ENCODE measurements around the gene OR10H5.
"Not testable (repeated sequence)": the region's sequence is repeated elsewhere in the genome, so short reads cannot be mapped to it uniquely, and the experiment has no call there.

The OR10H5 gene, protein sequence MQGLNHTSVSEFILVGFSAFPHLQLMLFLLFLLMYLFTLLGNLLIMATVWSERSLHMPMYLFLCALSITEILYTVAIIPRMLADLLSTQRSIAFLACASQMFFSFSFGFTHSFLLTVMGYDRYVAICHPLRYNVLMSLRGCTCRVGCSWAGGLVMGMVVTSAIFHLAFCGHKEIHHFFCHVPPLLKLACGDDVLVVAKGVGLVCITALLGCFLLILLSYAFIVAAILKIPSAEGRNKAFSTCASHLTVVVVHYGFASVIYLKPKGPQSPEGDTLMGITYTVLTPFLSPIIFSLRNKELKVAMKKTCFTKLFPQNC

DNA sequence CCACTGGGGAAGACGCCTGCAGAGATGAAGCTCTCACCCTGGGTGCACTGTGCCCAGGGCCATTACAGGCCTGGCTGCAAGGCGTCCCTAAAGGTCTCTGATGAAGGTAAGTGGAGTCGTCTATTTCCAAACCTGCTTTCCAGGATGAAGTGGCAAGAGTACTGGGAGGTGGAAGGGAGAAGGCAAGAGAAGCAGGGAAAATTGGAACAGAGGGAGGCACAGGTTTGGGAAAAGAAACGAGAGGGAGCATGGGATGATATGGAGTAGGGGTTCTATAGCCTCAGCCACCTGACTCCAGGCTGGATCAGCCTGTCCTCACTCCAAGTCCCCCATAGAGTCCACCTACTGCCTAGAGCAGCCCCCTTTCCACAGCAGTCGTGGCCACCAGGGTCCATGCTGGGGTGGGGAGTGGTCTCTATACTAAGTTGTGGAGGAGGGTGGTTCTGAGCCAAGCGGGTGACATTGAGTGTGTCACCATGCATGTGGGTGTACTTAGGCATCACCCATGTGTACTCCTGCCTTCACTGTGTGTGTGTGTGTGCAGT lies at the start of gene OR10H5:
Gene OR10H5 (plus strand): TSS at position 51 of the 545 bp plus-strand sequence. CDS start 6,388 bp downstream, outside the sequence.
- no peak for DNase-seq

DNA sequence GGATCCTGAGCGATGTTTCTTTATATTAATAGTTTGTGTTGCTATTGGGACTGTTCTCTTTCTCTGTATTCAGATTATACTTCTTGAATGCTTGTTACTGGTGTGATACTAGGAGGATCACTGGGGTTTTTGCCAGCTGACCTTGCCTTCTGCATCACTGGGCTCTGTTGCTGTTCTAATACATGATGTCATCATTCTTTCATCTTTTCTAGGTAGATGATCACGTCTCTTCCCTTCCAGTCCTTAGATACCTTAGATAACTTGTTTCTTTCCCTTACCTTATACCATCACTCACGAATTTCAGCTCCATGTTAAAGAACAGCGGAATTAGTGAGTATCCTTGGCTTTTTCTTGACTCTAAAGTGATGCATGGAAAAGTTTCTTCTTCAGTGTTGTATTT lies 49.7 kb upstream of the OR10H5 start, which contains the start of gene OR10H3:
Gene OR10H3 (plus strand): TSS at position 264 of the 400 bp plus-strand sequence. CDS start 3,408 bp downstream, outside the sequence.
- DNase-seq: no peak

DNA sequence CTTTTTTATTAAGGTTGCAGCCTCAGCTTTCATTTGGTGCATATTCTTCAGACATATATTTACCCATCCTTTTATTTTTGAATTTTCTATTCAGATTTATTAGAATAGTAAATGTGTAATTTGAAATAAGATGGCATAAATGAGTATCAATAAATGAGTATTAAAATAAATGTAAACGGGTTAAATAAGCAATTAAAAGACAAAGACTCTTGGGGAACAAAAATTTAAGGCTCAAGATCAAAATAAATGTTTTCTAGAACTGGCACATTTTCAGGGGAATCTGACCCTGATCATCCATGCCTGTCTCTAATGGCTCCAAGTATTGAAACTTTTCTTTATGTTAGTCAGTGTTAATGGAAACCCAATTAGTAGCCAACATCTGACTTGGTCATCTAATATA lies 46.7 kb upstream of the OR10H5 start:
- no peak for DNase-seq

DNA sequence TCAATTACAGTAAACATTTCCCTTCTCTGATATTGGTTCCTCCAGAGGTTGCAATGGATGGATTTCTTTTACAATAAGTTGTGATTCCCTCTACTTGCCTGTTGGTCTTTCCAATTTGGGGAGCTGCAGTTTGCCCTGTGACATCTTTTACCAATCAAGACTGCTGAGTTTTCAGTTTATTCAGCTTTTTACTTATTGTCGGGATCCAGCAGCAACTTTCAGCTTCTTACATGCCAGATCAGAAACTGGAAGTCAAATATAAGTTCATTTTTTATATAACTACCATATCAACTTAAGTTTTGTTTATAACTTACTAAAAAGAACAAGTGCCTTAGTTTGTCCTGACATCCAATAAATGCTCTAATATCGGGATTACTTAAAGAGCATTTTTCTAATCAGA lies 39.2 kb upstream of the OR10H5 start:
- DNase-seq: no peak

DNA sequence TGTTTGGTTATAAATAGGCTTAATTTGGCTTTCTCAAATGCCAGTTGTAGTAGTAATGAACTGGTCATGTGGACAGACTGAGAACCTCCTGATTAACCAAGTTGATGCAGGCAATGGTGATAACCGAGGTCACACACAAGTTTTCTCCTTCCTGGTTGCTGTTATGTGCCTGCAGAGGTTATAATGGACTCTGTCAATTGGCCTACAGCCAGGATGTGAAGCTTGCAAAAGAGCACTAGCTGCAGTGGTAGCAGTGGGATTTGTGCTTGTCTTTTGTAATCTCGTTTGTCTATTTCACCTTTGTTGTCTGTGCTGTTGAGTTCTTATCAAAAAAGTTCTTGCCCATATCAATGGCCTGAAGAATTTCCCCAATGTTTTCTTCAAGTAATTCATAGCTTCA lies 29.1 kb upstream of the OR10H5 start:
- no peak for DNase-seq

DNA sequence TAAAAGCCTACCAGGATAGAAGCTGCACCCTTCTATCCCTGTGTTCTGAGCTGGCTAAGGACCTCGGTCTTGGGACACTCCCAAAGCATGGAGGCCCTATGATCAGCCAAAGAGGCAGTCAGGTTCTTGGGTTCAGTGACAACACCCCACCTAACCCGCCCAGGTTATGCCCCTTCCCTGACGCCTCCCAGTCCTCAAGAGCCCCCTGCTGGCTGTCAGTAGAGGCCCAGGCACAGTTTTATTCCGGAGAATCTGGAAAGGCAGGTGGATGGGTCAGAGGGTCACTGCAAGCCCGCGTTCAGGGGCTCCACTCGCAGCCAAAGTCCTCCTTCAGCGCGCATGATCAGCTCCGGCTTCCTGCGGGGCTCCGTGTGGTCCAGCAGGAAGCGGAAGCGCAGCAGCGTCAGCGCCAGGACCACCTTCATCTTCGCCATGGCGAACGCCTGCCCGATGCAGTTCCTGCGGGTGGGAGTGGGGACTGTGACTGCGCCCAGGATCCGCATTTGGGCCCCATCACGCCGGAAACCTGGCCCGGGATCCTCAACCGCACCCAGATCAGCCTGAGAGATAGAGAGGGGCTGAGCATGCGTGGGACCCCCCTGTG lies 27.4 kb upstream of the OR10H5 start:
- no peak for DNase-seq

DNA sequence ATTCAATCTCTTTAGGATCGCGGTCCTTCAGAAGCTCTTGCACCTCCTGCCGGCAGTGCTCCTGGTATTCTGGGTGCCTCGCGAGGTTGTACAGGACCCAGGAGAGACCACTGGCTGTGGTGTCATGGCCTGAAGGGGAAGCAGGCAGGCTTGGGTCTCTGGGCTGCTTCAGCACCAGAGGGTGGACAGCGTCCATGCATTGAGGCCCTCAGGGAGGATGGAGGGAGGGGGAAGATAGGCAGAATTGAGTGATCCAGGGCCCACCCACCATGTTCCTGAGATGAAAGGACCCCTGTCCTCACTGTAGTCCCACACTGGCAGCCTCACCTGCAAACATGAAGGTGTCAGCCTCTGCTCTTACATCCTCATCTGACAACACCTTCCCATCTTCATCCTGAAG lies 17.9 kb upstream of the OR10H5 start:
- DNase-seq: no peak

DNA sequence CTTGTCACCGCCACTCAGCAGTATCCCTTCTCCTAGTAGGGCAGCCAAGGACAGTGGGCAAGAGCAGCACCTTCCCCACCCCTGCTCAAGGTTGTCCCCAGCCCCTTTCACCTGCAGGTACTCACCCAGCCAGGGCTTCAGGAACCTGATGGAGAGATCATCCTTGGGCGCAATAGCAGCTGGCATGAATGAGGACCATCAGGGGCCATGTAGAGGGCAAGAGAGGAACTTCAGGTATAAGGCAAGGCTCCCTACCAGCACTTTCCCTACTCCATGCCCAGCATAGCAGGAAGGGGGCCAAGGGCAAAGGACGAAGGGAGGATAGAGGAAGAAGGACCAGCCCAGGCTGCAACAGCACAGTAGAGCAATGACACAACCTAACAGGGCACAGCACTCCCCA lies 13.3 kb upstream of the OR10H5 start:
- DNase-seq: not testable (repeated sequence)

DNA sequence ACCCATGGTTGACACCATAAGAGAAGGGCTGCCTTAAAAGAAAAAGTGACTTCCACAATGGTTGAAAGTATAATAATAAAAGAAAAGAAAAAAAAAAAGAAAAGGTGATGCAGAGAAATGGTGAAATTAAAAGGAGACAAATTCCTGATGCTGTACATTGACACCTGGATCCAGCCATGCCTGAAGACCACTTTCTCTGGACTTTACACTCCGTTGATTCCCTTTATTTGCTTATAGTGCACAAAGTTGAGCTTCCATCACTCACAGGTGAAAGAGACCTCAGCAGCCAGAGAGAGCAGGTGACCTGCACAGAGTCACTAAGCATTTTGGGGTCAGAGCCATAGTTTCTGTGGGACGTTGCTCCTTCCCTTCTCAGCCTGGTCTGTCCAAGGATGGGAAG lies 12.2 kb upstream of the OR10H5 start:
- no peak for DNase-seq

DNA sequence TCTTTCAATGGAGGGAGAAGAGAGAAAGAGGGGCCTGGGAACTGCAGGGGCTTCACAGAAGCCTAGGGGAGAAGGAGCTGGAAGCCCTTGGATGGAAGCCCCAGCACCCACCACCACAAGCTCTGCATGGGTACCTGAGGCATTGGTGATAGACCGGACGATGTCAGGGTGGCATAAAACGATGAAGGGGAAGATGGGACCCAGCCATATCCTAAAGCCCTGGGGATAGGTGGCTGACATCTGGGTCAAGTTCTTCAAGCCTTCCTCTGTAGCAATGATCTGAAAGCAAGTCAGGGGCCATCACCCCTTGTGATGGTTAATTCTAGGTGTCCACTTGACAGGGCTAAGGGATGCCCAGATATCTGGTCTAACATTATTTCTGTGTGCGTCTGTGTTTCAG lies 11.2 kb upstream of the OR10H5 start:
- DNase-seq: no peak

DNA sequence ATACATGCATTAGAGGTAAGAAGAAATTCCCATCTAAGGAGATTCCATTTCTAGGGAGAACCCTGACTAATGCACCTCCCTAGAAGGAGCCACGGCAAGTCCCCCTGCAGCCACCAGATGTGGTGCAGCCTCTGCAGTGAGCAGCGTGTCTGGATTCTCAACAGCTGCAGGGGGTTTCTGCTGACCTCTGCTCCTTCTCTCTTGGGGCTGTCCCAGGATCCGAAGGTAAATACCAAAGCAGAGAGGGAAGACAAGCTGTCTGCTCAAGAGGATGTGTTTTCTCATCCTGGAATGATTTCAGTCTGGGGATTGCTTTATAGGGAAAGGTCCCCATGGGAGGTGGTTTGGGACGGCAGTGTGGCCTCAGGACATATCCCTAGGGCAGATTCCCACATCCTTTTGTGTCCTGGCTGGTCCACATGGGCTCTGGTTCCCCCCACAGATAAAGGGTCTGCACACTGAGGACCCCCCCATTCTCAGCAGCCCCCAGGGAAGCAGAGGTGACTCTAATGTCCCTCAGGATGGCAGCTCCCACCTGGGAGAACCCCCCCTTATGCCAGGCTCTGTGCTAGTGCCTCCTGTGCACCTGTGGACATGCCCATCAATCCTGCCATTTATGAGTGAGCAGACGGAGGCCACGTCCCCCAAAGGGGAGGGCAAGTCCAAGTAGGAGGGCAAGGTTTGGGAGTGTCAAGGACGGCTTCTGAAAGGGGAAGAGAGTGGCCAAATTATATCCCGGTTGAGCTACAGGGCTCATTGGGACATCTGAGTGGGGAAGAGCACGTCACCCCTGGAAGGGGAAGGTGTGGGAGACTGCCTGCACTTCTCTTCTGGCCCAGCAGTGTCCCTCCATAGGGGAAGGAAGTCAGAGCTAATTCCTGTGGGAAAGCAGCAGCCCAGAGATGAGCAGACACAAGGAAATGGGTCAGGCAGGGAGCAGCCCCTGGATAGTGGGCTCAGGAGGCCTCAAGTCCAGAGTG lies 10.2 kb upstream of the OR10H5 start:
- DNase-seq: no peak

DNA sequence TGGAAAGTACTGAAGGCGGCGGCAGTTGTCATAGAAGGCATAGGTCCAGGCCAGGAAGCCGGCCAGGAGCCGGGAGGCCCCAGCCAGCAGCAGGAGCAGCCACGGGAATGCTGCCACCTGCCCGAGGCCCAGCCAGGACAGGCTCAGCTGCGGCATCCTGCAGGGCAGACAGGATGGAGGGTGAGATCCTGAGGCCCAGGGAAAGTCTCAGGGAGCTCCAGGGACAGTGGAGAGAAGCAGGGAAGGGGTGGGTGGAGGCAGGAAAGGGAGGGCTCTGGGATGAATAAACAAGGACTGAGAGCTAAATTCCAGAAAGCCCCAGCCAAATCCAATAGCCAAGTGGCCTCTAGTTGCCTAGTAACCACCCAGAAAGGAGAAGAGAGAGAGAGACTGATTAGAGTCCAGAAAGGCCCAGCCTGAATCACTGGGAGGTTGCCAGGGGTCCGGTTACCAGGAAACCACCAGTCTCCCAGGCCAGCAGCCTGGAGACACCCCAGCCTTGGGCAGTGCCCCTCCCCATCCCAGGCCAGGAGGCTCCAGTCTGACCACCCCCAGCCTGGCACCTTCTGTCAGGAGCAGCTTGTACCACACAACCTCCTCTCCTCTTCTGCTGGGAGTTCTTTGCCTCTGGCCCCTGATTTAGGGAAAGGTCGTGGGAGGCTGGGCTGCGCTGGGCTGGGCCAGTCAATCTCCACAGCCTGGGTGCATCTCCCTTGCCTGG lies 7.5 kb upstream of the OR10H5 start:
- no peak for DNase-seq

DNA sequence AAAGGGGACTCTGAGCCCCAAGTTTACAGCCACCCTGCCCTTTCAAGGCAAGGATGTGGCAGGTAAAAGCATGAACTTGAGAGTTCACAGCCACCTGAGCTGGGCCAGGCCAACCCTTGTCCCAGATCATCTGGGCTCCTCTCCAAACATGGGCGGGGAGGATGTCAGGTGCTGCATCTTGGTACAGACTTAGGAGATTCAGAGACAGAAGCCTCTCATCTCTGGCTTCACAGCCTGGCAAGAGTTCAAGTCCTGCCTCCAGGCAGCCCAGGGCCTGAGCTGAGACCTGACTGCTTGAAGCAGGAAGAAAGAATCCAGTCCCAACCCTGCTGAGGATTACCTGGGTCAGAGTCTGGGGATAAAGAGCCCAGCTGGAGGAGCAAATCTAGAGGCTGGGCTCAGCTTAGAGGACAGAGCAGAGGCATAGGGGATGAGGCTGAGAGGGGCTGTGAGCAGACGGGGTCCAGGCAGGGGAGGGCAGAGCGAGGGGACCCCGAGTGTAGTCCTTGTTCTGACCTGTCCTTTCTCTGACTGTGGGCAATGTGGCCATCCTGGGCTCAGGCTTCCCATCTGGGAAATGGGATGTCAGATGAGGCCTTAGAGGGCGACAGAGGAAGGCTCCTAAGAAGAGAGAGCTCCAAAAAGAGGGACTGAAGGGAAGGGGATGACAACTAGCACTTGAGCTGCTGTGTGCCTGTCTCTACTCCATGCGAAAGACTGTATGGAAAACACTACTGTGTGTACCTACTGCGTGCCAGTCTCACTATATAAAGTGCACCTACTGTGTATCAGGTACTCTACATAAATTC lies 6.6 kb upstream of the OR10H5 start:
- no peak for DNase-seq

DNA sequence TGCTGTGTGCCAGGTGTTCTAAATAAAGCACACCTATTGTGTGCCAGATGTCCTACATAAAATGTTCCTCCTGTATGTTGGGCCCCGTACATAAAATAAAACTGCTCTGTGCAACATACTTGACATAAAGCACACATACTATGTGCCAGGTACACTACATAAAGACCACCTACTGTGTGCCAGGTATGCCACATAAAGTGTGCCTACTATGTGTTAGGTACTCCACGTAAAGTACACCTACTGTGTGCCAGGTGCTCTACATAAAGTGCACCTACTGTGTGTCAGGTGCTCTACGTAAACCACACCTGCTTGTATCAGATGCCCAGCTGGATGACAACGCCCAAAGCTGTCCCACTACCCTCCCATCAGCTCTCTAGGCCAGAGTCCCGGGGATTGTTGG lies 5.8 kb upstream of the OR10H5 start:
- DNase-seq: no peak

DNA sequence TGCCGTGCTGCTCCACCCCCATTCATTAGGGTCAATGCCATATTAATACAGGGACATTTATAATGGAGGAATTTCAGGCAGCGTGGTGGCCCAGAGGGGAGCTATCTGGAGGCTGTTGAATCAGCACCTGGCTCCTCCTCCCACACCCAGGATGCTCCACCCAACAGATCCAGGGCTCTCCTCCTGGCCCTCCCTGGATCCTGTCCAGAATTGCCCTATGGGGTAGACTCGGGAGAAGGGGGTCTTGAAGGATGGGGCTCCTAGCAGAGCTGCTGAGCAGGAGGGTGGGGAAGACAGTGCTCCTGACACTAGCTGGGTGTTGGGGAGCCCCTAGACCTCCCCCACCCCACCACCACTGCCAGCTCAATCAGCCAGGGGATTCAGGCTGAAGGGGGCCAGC lies 5.2 kb upstream of the OR10H5 start:
- no peak for DNase-seq

DNA sequence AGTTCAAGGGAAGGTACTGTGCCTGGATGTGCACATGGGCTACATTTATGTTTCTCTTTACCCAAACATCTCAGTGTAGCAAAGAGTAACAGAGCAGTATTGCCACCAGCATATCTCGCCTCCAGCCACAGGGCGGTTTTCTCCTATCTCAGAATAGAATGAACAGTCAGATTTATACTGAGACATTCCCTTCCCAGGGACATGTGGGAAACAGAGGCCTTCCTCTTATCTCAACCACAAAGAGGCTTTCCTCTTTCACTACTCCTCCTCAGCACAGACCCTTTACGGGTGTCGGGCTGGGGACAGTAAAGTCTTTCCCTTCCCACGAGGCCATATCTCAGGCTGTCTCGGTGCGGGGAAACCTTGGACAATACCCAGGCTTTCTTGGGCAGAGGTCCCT lies 4.6 kb upstream of the OR10H5 start:
- not testable (repeated sequence) for DNase-seq

DNA sequence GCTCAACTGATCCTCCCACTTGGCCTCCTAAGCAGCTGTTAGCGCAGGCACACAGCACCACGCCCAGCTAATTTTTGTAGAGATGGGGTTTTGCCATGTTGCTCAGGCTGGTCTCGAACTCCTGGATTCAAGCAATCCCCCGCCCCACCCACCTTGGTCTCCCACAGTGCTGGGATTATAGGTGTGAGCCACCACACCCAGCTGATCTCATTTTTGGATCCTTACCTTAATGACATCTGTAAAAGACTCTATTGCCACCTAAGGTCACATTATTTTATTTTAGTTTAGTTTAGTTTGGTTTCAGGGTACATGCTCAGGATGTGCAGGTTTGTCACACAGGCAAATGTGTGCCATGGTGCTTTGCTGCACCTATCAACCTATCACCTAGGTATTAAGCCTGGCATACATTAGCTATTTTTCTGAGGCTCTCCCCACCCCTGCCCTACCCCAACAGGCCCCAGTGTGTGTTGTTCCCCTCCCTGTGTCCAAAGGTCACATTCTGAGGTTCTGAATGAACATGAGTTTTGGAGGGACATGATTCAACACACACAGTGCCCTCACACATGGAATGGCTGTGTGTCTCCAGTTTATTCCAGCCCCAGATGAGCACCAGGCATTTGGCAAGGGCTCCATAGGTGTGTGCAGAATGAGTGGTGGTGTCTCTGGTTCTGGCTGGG lies 1.3 kb downstream of the OR10H5 start:
- DNase-seq: no peak

DNA sequence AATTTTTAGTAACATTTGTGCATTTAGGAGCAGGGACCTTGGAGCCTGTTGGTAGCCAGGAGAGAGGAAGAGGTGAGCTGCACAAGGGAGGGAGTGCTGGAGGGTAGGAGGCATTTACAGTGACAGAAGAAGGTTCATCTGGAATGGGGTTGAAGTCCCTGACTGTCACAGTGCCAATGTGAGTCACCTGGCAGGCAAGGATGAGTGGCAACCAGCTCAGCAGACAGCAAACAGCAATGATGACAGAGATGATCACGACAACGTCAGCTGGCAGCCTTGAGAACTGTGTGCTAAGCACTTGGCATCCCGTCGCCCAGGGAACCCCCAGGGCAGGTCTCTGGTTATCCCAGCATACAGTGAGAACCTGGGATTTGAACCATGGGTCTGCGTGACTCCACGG lies 2.6 kb downstream of the OR10H5 start:
- DNase-seq: no peak

DNA sequence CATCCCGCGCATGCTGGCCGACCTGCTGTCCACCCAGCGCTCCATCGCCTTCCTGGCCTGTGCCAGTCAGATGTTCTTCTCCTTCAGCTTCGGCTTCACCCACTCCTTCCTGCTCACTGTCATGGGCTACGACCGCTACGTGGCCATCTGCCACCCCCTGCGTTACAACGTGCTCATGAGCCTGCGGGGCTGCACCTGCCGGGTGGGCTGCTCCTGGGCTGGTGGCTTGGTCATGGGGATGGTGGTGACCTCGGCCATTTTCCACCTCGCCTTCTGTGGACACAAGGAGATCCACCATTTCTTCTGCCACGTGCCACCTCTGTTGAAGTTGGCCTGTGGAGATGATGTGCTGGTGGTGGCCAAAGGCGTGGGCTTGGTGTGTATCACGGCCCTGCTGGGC lies 6.8 kb downstream of the OR10H5 start:
- DNase-seq: not testable (repeated sequence)

DNA sequence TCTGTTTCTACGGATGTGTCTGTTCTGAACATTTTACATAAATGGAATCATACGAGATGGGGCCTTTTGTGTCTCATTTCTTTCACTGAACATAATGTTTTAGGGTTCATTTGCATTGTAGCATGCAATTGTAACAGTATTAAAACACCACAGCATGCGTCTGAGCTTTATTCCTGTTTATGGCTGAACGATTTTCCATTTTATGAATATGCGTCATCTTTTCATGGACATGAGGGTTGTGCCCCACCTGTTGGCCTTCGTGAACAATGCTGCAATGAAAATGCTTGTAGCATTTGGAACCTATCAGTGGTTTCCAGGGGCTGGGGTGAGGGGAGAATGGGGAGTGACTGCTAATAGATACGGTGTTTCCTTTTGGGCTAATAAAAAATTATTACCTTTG lies 22.9 kb downstream of the OR10H5 start:
- no peak for DNase-seq

DNA sequence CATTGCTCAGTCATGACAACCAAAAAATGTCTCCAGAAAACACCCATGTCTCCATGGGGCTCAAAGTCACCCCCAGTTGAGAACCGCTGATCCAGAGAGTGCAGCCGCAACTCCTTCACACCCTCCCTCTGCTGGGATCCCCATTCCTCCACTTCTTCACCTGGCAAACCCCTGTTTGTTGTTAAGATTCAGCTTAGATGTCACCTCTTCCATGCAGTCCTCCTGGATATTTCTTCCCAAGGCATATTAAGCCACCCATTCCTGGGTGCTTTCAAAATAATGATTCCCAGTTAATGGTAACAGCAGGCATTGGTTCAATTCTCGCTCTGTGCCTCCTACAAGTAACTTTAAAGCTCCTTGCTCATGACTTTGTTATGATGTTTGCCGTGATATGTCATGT lies 24.0 kb downstream of the OR10H5 start:
- no peak for DNase-seq

Measured in activated CD4-positive, alpha-beta T cell treated with anti-CD3 and anti-CD28 coated beads, Interleukin-2, amount 50 U/mL, for 1 hour (primary cell).